Skin of body (tissue), 3 donors: Measurements from ENCODE around the gene KIF26B. TPM values are rescaled to one million over a fixed set of nuclear protein-coding genes. Genes with fewer than 3 reads are reported as not detected.
"Not testable (repeated sequence)": the region's sequence is repeated elsewhere in the genome, so short reads cannot be mapped to it uniquely, and the experiment has no call there.

Experiments
- DNase-seq: peaks from one replicate; lab custom pipeline; 2025; lab: John Stamatoyannopoulos, UW
- small RNA-seq: library from RNA; depleted of rRNA; stranded (forward); fragments of <200 nt; gene quantifications from one replicate; pipeline ENCODE3, GENCODE V24; 2014; ENCODE audit warnings: low replicate concordance
- total RNA-seq: library from RNA; depleted of rRNA; stranded (reverse); fragments of >200 nt; gene quantifications from one replicate; pipeline ENCODE4 v1.2.3, GENCODE V29; 2014

The KIF26B gene
- total RNA-seq, 1 donor from 2014 or later, result 5.8 TPM

GRCh38 chr1:245717611-245718010 lies 562.8 kb downstream of the KIF26B start:
- DNase-seq, result no peak

GRCh38 chr1:245718123-245718522 lies 563.3 kb downstream of the KIF26B start:
- DNase-seq, result no peak

- no peak for DNase-seq
Observed at GRCh38 chr1:245718951-245719350, 564.2 kb downstream of the KIF26B start.

DNA sequence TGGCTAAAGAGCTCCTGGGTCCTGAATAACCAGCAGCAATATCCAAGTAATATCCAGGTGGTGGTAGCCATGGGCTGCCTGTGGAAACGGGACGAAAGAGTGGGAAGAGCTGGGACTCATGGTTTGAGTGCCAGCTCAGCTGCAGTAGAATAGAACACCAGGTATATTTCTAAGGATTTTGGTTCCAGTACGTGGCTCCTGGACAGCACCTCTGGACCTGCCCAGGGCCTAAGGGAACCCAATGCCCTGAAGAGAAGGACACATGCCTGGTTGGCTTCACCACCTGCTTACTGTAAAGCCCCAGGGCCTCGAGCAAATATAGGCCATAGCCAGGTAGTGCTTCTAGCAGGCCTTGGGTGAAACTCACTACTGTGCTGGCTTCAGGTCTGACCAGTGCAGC lies 566.7 kb downstream of the KIF26B start:
- no peak for DNase-seq

- DNase-seq, result not testable (repeated sequence)
Observed at GRCh38 chr1:245728035-245728434, 573.2 kb downstream of the KIF26B start.

GRCh38 chr1:245730801-245731200 lies 576.0 kb downstream of the KIF26B start:
- no peak for DNase-seq

DNA sequence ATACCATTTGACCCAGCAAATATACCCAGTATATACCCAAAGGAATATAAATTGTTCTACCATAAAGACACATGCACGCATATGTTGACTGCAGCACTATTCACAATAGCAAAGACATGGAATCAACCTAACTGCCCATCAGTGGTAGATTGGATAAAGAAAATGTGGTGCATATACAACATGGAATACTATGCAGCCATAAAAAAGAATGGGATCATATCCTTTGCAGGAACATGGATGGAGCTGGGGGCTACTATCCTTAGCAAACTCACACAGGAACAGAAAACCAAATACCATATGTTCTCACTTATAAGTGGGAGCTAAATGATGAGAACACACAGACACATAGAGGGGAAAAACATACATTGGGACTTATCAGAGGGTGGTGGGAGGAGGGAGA lies 585.6 kb downstream of the KIF26B start:
- not testable (repeated sequence) for DNase-seq

- no peak for DNase-seq
Observed at GRCh38 chr1:245742896-245743295, 588.1 kb downstream of the KIF26B start.

- DNase-seq, result no peak
Observed at GRCh38 chr1:245748240-245748639, 593.5 kb downstream of the KIF26B start.

DNA sequence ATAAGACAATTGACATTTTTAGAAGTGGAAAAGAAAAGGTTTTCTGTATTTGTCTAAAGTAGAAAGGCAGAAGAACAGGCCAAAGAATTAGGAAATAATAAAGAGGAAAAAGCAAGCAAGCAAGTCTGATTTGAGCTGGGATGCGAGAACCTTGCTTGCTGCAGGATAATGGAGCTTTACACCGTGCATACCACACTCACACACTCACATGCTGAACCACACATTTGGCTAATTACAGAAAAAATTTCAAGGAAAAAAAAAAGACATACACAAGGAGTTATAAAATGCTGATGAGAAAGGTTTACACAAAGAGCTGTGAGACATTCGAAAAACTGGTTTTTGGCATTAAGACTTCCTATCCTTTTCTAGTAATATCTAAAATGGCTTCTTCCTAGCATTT lies 593.9 kb downstream of the KIF26B start:
- DNase-seq, result no peak

- no peak for DNase-seq
Observed at GRCh38 chr1:245749053-245749452, 594.3 kb downstream of the KIF26B start.

- no peak for DNase-seq
Observed at GRCh38 chr1:245750261-245750660, 595.5 kb downstream of the KIF26B start.

DNA sequence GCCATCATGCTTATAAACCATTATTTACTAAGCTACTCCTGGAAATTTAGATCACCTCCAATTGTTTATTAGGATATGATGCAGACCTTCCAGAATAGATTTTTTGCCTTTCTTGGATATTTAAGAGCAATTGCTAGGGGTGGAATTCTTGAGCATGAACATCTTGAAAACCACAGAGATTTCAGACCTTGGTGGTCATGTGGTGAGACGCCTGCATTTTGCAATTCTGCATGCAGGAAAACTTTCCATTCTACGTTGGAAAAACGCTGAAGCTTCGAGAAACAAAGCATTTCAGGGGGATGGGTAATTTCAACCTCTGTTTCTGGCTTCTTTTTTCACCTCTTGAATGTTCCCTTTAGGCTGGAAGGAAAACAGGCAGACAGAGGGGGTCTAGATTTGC lies 596.3 kb downstream of the KIF26B start:
- DNase-seq, result no peak

DNA sequence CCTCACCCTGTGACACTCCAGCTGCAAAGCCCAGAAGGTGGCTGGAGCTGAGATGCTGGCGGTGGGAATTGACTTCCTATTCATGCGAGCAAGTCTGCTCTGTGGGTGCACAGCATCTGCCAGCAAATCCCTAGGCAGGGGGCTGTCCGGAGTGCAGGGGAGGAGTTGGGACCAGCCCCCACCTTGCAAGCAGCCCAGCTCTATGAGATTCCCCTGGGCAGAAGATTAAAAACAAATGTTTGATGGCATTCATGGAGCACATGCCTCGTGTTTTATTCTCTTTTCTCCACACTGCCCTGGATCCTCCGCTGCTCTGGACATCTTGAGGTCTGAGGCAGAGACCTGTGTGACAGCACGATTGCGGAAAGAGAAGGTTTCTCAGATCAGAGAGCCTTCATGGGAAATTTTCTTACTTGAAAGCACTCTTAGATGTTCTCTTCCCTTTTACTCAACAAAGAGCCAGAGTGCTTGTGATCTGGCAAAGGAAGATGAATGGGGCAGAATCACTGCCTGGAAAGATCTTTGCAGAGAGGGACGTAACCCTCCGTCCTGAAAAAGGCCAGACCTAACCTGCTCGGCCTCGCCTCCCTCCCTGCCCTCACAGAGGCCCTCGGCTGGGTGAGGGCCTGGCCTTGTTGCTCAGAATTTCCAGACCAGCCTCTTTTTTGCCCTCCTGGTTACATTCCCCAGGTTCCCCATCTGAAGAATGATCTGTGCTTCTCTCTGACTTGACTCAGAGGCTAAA lies 597.1 kb downstream of the KIF26B start:
- no peak for DNase-seq

- DNase-seq, result no peak
Observed at GRCh38 chr1:245752561-245752960, 597.8 kb downstream of the KIF26B start.

DNA sequence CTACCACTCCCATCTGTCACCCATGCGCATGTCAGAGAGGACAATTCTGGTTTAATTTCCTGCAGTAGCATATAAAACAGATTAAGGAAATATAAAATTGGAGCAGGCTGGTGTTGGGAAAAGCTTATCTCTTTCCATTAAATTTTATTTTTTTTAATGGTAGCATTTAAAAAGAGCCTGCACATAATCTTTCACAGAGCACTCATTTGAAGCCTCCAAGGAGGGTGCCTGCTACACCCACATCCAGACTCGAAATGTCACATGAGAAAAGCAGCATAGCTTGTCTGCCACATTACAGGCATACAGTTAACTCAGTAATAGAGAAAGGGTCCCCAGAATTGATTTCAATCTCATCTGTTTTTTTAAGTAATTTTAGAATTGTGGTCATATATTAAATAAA lies 599.0 kb downstream of the KIF26B start:
- DNase-seq, result no peak

DNA sequence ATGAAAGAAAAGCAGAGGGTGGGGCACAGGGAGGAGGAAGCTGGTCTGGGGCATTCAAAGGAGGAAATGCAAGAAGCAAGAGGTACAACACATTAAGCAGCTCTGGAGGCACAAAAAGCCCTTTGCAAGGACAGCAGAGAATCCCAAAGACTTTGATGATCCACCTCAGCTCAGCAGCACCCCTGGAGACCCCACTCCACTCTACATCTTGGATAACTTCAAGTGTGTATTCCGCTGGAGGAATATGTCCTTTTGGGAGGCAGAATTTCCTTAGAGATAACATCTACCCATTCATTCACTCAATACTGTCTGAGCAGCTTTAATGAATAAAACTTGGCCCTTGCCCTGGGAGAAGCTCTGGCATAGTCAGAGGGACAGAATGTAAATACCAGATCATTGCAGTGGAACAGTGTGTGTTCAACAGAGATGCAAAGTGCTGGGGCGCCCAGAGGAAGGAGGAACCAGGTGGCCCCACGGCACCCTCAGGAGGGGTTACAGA lies 599.7 kb downstream of the KIF26B start:
- DNase-seq, result no peak

Small RNA genes within 50 kb of the gene (small RNA-seq; reads per million reads assigned to genes)
- gene DNAJC19P8, result not detected
- not detected for gene RNU1-132P
